Nasal cavity respiratory epithelium epithelial cell of viscerocranial mucosa (primary cell): ENCODE measurements around the gene C14orf180. TPM values are rescaled to one million over a fixed set of nuclear protein-coding genes. Genes with fewer than 3 reads are reported as not detected.

Experiments
- total RNA-seq: library from RNA; depleted of rRNA; stranded (reverse); fragments of >200 nt; gene quantifications from 2 replicates; pipeline ENCODE4 v1.2.3, GENCODE V29; 2014

Gene C14orf180
- total RNA-seq: not detected in 2 replicates

GRCh38 chr14:104579507-104579906 is at the start of gene C14orf180:
Gene C14orf180 (plus strand): TSS chr14:104579764. CDS start chr14:104586431, 6,667 bp downstream.

GRCh38 chr14:104604458-104605449 is 25.2 kb downstream of the C14orf180 start, which contains the start of gene TMEM179:
Gene TMEM179 (minus strand): TSS chr14:104604772. CDS start chr14:104604741, 31 bp downstream.

Other genes starting within 250 kb of the C14orf180 start
- not detected in 2 replicates for gene TMEM179, start 25.0 kb downstream of the C14orf180 start, total RNA-seq
- gene INF2, start 109.9 kb downstream of the C14orf180 start, total RNA-seq: 24.3 and 84.5 TPM in 2 replicates
- gene ADSS1, start 144.5 kb downstream of the C14orf180 start, total RNA-seq: 3.8 and 11.5 TPM in 2 replicates
- gene SIVA1, start 173.4 kb downstream of the C14orf180 start, total RNA-seq: 31.0 and 56.4 TPM in 2 replicates
- 88.9 and 171 TPM in 2 replicates for gene AKT1, start 216.0 kb downstream of the C14orf180 start, total RNA-seq
- 3.8 and 5.1 TPM in 2 replicates for gene ZBTB42, start 221.3 kb downstream of the C14orf180 start, total RNA-seq